SKM-1 treated with dmso at 0.1 percent for 144 hours (cell line): Measurements from ENCODE around the gene GID8.
A peak's percentile ranks its signal among the peaks of the same experiment; 100 is the strongest.

Source experiments
- DNase-seq: peaks from one replicate; lab custom pipeline; 2025; ENCODE audit not compliant: unreplicated experiment; lab: John Stamatoyannopoulos, UW

The GID8 gene

GRCh38 chr20:62941792-62942191, 3.8 kb downstream of the GID8 start:
- no peak for DNase-seq

GRCh38 chr20:62942456-62942855, 4.5 kb downstream of the GID8 start:
- DNase-seq: no peak

DNA sequence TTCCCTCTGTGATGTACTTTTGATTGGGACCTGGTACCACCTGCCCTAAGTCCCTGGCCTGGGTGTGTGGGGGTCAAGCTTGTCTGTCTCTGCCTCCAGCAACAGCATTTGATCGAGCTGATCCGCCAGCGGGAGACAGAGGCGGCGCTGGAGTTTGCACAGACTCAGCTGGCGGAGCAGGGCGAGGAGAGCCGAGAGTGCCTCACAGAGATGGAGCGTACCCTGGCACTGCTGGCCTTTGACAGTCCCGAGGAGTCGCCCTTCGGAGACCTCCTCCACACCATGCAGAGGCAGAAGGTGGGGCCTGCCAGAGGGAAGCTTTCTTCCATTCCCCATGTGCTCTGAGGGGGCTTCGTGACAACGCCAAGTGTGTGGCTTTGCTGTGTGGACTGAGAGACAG, 5.4 kb downstream of the GID8 start:
- DNase-seq: no peak

- DNase-seq: no peak
These were observed 6.2 kb downstream of the GID8 start for GRCh38 chr20:62944184-62944583.

DNA sequence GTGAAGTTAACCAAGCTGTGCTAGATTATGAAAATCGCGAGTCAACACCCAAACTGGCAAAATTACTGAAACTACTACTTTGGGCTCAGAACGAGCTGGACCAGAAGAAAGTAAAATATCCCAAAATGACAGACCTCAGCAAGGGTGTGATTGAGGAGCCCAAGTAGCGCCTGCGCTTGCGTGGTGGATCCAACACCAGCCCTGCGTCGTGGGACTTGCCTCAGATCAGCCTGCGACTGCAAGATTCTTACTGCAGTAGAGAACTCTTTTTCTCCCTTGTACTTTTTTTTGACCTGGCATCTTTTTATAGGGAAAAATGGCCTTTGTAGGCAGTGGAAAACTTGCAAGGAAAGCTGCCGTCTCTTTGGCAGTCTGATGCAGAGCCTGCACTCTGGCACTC, 6.8 kb downstream of the GID8 start:
- no peak for DNase-seq

DNA sequence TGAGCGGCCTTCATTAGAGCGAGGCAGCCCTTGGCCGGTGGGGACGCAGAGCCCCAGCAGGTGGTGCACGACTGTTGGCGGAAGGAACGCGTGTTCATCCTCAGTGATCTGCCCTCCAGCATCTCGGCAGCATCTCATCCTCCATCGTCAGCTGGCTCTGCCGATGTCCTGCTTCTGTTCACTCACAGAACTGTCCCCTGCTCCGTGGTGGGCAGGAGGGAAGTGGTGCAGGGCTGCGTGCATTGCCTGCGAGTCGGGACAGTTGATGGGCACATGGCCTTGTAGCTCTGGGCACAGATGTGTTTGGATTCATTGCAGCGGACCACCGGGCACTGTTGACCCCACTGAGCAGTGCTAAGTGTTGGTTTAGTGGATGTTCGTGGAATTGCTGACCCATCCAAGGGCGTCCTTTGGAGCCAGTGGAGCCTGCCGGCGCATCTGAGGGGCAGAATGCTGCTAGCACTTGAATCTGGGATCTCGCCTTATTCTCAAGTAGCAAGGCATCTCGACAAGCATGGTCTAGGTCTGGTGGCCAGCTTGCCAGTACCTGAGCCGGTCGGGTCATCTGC, 7.9 kb downstream of the GID8 start:
- DNase-seq: no peak

DNA sequence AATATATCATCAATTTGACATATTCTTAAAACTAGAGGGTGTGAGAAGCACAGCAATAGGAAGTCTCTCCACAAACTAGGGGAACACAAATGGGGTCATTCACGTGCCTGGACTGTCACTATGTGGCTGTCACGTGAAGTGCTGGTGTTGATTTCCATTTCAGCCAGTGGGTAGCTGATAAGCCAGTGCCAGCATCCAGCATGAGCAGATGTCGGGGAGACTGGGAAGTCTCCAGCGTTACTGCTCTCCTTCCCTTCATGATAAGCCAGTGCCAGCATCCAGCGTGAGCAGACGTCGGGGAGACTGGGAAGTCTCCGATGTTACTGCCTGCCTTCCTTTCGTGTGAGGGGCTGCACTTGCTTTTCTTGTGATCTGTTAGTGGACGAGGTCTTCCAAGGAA, 9.0 kb downstream of the GID8 start:
- DNase-seq: no peak

DNA sequence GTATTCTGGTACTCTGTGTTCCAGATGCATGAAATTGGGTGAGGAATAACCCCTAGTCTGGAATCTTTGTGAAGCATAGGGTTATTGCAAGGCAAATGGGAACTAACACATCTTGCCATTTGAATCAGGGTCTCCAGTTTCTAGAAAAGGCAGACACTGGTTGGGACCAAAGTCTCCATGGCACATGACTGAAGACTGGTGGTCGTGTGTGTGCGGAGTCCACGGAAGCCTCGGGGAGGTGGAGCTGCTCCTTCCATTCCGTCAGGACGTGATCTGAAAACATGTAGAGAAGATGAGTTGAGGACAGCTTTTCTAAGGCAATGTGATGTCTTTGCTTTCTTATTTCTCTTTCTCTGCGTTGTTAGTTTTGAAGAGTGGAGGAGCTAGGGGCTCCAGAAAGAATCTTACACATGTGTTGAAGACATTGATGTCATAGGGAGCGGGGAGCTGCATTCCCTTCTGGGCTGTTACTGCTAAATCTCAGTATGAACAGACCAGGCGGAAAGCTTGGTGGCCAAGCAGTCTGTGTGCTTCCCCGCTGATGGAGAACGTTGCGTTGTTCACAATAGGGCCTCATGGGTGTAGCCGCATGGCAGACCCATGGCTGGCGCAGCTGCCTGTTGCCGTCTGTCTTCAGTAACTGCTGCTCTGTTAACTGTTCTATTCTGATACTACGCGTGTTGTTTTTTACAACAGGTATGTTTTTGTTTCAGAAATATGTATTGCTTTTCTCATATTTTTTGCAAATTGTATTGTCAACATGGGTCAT, 9.8 kb downstream of the GID8 start:
- DNase-seq: no peak

- DNase-seq: no peak
These were observed 11.3 kb downstream of the GID8 start for GRCh38 chr20:62949153-62949821.

- no peak for DNase-seq
These were observed 12.0 kb downstream of the GID8 start for GRCh38 chr20:62949962-62950361.

DNA sequence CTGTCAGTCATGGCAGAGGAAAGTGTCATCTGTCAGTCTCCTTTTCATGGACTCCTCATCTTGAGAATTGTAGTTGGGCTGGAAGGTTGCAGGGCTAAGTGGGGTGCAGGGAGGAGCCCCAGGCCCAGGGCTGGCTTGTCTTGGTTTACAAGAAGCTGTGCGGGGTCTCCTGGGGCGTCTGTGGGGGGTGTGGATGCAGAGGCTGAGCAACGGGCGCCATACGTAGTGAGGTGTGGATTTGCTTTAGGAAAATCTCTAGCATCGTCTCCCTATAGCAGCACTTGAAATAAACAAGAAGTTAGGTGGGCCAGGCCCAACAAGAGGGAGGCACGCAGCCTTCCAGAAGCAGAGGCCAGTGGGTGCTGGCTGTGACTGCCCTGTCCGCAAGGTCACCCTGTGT, 12.8 kb downstream of the GID8 start:
- no peak for DNase-seq

GRCh38 chr20:62951143-62951895, 13.4 kb downstream of the GID8 start:
- DNase-seq: no peak

DNA sequence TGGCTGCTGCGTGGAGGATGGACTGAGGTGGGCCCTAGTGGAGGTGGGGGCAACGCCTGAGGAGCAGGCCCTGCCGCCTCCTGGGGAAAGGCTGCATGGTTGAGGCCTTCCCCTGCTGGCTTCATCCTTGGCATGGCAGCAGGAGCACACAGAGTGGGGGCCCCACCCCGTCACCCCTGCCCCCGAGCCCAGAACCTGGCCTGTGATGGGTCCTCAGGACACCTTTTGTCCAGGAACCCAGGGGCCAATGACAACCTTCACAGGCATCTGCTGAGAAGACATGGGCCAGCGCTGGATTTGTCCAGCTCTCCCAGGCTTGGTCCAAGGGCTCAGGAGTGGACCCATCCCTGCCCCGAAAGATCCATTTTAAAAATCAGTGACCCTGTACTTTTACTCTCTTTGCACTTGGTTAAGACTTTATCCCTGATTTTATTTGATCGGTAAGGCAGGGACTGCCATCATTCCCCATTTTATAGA, 14.0 kb downstream of the GID8 start:
- no peak for DNase-seq

- peak; percentile 53 for DNase-seq
These were observed 14.5 kb downstream of the GID8 start, which contains the start of gene SLC17A9 for GRCh38 chr20:62952373-62952967. Gene SLC17A9, plus strand, starts transcription at chr20:62952709. Its CDS starts 122 bp downstream, at chr20:62952831.

DNA sequence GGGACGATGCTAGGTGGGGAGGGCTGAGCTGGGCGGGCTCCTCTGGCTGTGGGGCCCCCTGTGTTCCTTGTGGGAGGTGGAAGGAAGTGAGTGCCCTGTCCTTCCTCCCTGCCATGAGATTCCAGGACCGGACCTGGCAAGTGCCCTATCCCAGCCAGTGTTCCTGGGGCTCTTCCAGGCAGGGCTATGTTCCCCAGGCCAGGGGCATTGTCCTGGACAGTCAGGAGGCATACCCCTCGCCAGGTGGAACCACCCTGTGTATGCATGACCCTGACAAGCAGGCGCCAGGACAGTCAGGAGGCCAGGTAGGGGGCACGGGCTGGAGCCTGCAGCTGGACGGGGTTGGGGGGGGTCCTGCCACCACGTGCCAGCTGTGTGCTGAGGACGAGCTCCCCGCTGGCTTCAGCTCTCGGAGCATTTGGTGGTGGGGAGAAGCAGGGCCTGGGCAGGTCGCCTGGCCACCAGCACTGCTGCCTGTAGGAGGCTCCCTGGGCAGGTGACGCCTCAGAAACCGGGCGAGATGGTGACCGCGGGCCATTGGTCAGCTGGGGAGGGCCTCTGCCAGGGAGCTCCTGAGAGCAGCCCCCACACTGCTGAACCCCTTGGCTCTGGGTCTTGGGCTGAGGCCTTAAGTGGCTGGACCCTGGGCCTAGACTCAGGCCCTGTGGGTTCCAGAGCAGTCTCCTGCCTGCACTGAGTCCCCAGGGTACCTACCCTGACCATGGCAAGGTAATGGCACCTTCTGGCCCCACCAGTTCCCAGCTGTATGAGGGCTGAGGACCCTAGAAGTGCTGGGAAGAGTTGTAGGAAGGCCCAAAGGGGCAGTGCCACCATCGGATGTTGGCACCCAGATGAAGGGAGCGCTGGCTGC, 15.3 kb downstream of the GID8 start:
- DNase-seq: no peak

DNA sequence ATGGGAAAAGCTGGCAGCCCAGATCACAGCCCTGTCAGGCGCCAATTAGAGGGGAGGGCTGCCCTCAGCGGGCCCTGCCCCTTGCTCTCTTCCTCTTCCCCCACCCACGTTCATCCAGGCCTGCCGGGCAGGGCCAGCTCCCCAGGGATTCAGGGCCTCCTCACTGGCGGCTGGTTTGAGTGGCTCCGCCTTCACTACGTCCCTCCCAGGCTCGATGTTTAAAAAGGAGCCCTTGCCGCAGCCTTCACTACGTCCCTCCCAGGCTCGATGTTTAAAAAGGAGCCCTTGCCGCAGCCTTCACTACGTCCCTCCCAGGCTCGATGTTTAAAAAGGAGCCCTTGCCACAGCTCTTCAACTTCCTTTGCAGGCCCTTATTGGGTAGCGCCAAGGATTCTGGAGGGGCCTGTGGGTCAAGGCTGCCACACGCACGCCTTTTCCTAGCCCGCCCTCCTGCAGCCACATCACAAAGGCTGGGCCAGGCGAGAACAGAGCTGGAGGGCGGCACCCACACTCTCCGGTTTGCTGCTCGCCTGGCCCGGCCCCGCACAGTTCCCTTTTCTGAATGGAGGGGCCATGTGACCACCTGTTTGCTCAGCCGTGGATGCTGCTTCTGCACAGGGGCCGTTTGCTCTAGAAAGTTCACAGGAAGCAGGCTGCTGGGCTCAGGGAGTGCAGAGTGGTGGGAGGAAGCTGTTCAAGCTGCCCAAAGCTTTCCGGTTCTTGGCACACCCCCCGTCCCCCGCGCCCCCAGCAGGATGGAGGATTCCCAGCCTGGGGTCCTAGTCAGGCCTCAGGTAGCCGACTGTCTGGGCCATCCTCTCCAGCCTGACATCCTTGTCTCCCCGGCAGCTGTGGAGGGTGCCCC, 16.1 kb downstream of the GID8 start:
- peak; percentile 94 for DNase-seq

GRCh38 chr20:62955519-62956386, 17.8 kb downstream of the GID8 start:
- DNase-seq: no peak
